ENCODE data around the gene BPIFA1. TPM values are rescaled to one million over a fixed set of nuclear protein-coding genes. Genes with fewer than 3 reads are reported as not detected.

Gene BPIFA1
- polyA plus RNA-seq, 4 donors = not detected

DNA sequence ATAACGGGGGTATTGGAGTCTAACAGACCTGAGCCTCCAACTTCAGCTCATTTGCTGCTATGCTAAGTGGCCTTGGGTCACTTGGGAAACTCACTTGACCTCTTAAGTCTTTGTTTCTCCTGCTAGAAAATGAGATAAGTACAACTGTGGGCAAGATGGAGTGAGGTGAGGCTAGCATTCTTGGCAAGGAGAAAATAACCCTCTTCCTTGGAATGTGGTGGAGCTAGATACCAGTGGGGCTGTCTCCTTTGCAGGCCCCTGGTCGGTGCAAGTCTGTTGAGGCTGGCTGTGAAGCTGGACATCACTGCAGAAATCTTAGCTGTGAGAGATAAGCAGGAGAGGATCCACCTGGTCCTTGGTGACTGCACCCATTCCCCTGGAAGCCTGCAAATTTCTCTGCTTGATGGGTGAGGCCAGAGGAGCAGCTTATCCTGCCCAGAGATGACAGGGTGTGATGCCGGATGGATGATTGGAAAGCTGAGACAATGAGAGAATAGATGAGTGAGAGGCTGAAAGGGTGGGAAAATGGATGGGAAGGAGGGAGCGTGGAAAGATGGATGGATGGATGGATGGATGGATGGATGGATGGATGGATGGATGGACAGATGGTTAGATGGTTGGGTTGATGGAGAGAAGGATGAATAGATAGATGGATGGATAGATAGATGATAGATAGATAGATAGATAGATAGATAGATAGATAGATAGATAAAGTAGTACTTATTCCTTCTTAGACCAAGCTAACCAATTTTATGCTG, 4.4 kb downstream of the BPIFA1 start:
- no peak for DNase-seq (ENCODE audit: low read depth in 4 of 4, low spot score in 2 of 4)

DNA sequence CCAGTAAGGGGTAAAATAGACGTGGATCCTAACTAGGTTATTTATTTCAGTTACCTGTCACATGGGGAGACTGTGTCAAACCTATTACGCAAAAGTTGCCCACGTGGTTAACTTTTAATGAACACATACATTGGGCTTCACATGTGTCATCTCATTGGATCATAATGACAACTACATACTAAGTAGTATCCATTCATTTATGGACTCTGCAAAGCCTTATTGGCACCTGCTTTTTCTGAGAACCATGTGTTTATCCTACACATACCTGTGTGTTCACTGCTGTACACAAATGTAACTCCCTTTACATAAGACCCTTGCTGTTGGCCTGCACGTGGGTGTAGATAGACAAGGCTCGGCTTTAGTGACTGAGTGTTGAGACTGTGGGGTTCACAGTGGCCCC, 5.1 kb downstream of the BPIFA1 start:
- DNase-seq (ENCODE audit: low read depth in 4 of 4, low spot score in 2 of 4) = no peak

DNA sequence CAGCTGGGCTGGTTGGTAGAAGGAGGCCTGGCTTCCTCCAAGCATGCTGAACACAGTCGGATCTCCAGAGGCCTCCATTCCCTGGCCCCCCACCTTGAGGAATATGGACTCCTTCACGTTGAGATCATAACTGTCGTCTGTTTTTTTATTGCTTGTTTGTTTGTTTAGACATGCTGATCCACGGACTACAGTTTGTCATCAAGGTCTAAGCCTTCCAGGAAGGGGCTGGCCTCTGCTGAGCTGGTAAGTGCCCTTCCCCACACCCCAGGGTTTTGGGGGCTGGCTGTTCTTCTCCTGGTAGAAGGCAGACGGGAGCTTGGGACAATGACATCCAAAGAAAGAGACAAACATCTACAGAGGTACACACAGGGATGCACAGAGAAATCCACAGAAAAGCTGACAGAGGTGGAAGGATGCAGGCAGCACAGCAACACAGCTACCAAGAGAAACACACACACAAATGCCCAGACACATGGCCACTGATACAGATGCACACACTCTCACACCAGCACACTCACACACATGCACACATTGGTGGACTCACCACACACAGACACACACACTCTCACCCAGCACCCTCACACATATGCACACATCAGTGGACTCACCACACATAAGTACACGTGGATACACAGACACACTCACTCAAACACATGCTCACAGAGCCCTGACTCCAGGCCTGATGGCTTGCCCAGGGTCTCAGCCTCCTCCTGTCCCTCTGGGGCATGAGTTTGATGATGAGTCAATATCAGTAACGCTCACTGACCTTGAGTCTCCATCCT, 6.7 kb downstream of the BPIFA1 start:
- DNase-seq (ENCODE audit: low read depth in 4 of 4, low spot score in 2 of 4) = no peak

DNA sequence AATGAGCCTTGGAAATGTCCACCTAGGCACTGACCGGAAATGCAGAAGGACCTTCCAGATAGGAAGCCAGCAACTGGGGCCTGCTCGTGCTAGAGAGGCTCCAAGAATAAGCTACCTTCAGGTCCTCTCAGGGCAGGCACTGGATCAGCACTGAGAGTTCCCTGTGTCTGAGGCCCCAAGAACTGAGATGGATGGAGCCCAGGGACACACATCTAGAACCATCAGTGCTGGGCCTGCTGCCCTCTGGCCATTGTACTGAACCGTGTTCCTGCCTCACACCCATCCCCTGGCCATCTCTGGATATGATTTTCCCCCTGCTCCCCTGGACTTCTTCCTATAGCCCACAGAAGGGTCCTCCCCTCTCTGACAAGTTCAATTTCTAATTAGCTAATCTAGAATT, 10.3 kb downstream of the BPIFA1 start:
- DNase-seq (ENCODE audit: low read depth in 4 of 4, low spot score in 2 of 4) = no peak

DNA sequence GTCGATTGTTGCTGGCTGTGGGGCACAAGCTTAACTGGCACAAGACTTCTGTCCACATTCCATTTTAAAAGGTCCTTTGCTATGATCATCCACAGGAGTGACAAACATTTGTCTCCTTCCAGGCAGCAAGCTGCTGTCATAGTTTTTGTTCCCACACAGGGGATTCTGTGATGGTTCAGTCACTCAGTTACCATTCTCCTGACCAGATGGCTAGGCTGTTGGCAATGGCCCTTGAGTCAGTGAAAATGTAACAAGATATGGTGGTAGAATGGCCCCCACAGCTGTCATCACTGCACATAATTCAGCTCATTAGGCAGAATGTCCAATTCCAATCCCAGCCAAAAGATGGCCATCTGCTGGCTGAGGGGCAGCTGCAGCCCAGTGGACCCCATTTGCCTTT, 13.7 kb downstream of the BPIFA1 start:
- DNase-seq (ENCODE audit: low read depth in 4 of 4, low spot score in 2 of 4) = no peak

DNA sequence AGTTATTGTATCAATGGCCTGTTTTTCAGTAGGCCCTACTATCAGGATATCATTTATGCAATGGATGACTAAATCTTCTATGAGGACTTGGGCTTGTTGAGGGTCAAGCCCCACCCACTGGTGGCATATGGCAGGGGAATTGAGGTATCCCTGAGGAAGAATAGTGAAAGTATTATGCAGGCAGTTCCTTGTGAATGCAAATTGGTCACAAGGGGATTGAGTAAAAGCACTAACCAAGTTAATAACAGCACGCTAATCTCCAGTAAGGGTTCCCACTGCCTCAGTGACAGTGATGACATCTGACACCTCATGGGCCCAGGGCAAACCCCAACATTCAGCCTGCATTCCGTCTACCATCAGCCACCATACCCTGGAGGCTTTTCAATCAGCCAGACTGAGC, 14.9 kb downstream of the BPIFA1 start:
- no peak for DNase-seq (ENCODE audit: low read depth in 4 of 4, low spot score in 2 of 4)

DNA sequence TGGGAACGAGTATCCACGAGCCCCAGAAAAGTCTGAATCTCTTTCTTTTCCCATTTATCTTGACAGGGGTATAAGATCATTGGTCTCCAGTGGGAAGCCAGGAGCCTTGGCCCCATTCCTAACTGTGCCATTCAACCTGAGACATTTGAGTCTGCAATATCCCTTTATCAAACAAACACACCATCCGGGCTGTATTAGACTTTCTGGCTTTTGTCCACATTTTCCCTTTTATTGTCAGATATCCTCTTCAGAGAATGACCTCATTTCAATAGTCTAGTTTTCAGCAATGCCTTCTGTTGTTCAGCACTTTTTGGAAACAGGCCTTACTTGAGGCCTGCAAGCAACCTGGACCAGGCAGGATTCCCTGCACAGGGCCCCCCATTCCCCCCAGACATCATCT, 15.7 kb downstream of the BPIFA1 start:
- no peak for DNase-seq (ENCODE audit: low read depth in 4 of 4, low spot score in 2 of 4)

DNA sequence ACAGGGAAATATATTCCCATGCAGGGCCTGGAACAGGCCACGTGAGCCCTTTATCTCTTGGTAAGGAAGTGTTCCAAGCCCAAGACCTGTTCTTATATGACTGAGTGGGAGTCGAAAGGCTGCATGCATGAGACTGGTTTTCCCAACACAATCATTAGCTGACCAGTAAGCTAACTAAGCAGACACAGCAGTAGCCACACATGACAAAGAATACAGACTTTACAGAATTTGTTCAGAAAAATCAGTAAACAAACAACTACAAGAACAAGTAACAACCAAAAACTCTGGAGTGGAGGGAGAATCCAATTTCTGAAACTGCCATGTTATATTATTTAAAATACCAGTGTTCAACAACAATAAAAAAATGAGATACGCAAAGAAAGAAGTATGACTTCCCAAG, 16.7 kb downstream of the BPIFA1 start:
- no peak for DNase-seq (ENCODE audit: low read depth in 4 of 4, low spot score in 2 of 4)

DNA sequence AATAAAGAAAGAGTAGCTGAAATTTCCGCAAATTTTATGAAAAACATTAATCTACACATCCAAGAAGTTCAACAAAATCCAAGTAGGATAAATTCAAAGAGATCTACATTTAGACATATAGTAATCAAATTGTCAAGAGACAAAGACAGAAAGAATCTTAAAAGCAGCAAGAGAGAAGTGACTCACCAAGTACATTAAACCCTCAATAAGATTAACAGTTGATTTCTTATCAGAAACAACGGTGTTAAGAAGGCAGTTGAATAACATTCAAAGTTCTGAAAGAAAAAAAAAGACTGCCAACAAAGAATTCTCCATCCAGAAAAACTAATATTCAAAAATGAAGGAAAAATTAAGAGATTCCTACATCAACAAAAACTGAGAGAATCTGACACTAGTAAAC, 19.2 kb downstream of the BPIFA1 start:
- no peak for DNase-seq (ENCODE audit: low read depth in 4 of 4, low spot score in 2 of 4)

DNA sequence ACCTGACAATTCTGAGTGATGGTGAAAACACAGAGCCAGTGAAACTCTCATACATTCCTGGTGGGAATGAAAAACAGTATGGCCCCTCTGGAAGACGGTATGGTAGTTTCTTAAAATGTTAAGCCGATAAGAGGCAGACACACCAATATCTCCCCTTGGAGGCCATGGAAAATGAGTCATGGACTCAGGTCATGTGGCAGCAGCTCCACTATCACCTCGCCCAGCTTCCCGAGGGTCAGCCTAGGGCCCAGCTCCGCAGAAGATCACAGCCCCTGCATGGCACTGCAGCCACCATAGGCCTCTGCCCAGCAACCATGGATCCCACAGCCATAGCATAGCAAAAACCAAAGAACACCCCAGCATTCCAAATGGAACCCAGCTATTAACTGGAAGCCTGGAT, 21.4 kb downstream of the BPIFA1 start:
- DNase-seq (ENCODE audit: low read depth in 4 of 4, low spot score in 2 of 4) = no peak

DNA sequence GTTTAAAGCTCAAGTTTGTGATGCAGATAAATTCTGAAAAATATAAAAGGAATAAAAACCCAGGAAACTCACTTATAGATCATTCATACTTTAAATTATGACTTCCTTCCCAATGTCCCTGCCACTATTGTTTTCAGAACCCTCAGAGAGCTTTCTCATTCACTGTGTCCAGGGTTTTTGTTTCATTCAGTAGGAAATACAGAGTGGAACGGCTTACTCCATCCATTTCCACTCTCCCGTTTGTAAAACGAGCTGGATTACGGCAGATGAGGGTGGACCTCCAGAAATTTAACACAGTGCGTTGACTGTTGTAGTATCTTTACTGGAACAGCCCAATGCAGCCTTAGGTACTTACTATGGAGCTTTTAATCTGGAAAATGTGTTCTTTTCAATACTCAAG, 23.6 kb downstream of the BPIFA1 start:
- DNase-seq (ENCODE audit: low read depth in 4 of 4, low spot score in 2 of 4) = no peak

DNA sequence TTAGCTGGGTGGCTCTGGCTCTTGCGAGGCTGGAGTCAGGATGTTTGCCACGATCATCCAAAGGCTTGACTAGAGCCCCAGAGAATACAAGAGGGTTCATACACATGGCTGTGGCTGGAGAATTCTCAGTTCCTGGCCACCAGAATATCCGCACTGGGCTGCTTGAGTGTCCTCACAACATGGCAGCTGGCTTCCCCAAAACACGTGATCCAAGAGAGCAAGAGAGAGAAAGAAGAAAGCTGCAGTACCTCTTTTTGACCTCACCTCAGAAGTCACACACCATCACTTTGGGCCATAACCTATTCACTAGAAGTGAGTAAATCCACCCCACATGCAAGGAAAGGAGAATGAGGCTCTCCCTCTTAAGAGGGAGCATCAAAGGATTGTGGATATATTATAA, 25.7 kb downstream of the BPIFA1 start:
- DNase-seq (ENCODE audit: low read depth in 4 of 4, low spot score in 2 of 4) = no peak

DNA sequence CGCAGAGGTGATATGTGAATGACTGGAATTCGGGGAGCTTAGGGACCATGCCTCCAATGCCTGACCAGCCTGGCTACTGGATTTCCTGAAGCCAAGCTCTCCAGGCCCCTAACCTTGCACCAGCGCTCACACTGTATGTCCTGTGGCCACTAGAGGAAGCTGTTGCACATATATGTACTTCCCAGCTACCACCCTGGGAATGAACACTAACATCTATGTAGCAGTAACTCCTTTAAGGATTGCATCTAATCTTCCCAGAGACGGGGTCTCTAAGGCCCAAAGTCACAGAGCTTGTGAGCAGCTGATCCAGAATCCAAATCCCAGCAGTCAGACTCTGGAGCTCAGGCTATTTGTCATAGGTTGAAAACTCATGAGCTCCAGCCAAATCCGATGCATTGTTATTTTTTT, 26.9 kb downstream of the BPIFA1 start:
- DNase-seq (ENCODE audit: low read depth in 4 of 4, low spot score in 2 of 4) = peak in 2 of 4 donors; percentile 21 to 36

DNA sequence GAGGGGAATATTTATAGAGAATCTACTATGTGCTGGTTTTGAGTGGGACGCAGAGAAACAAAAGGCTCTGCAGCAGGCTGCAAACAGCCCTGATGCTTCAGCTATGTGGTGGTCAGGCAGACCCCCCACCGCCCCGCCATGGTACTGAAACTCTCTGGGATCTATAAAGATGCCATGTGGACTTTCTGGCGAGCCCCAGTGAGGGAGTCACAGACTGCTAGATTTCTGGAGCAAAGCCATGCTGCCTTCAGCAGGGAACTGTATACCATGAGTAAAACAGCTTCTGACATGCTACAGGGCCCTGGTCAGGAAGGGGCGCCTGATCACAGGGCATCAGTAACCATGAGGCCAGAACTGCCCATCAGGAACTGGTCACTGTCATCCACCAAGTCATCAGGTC, 28.0 kb downstream of the BPIFA1 start:
- no peak for DNase-seq (ENCODE audit: low read depth in 4 of 4, low spot score in 2 of 4)

DNA sequence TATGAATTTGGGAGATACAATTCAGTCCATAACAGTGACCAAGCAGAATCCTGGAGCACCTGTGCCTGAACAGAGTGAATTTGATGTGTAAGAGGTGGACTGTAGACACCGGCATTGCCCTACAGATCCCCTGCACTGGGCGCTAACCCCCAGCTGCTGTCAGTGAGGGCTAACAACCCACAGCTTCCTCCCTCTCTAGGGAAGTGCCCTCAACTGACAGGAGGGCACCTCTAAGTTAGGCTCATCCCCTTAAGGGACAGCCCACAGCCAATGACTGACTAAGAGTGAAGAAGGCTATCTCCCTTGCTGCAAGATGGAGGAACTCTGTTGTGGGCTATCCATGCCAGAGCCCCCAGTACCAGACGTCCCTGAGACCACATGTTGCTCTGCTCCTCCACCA, 31.9 kb downstream of the BPIFA1 start:
- no peak for DNase-seq (ENCODE audit: low read depth in 4 of 4, low spot score in 2 of 4)

DNA sequence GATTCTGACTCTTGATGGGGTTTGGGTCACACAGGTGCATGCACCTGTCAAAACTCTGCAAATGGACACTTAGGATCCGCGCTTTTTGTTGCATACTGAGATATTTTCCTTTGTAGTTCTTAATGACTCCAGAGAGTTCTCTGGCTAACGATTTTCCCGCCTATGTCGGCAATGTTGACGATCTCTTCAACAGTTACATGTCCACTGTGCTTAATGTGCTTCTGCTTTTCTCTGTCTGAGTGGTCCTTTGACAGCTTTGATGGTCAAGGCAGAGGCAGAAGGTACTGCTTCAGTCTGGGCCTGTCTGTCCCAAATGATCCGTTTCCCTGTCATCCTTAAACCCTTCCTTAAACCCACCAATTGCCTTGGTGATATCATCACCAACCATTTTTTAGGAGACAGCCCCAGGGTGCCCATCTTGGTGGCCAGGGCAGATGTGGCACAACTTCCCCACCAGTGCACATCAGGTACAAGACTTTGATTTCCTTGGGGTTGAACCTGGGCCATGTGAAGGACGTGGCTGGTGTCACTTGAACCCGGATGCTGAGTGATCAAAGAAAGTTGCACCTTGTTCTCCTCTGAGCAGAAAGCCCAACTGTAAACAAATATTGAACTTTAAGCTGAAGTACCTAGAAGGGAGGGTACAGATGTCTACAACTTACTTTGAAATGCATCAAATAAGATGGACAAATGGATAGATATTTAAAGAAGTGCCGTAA, 36.5 kb downstream of the BPIFA1 start:
- DNase-seq (ENCODE audit: low read depth in 4 of 4, low spot score in 2 of 4) = no peak

DNA sequence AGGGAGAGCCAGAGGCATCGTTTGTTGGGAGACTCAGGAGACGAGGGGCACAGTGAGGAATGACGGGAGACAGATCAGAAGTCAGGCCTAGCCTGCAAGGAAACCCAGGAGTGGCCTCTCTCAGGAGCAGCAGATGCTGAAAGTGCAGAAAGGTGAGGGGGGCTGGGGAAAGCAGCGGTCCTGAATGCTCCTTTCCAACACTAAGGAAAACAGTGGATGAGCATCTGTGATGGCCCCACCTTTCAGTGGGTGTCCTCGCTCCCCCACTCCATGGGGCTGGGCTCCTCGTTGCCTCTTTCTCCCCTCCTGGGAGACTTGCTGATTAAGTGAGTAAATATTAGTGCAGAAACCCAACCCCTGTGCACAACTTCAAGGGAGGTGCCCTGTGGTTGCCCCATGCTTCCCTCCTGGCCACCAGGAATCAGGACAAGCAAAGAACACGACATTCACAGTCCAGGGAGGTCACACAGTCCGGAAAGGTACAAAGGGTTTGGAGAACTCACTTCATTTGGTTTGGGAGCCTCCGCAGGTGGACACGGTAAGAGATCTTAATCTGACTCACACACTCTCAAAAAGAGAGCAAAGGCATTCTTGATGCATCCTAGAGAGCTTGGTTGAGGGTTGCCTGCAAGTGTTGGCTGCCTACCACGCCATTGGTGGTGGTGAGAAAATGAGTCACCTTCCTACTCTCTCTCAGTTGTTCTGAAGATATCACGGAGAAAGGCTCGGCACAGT, 37.5 kb downstream of the BPIFA1 start:
- DNase-seq (ENCODE audit: low read depth in 4 of 4, low spot score in 2 of 4) = no peak

DNA sequence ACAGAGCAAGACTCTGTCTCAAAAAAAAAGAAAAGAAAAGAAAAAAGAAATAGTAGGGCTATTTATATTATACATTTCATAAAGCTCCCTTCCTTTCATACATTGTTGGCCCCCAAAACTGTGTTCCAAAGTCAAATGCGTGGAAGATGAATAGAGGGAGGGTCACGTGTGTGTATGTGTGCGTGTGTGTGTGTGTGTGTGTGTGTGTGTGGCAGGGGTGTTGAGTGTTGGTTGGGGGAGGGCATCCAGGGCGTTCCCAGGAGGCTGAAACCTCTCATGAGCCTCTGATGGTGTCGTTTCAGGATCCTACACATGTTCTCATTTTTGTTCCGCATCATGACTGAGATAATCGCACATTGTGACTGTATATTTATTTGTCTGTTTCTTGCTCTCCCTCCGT, 39.4 kb downstream of the BPIFA1 start:
- no peak for DNase-seq (ENCODE audit: low read depth in 4 of 4, low spot score in 2 of 4)

DNA sequence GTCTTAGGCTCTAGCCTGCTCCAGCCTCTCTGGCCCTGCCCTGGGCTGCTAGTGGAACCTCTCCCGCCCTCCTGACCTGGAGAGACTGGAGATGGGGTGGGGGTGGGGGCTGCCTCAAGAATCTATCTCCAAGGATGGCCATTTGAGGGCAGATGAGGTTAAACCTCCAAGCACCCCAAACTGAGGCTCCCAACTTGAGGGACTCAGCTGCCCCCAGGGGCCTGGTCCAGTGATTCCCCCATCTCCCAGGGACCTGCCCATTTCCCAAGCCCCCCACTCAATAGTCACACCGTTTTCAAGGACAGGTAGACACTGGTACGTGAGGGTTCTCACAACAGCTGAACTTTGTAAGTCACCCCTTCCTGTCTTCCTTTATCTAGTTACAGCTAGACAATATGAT, 40.1 kb downstream of the BPIFA1 start:
- no peak for DNase-seq (ENCODE audit: low read depth in 4 of 4, low spot score in 2 of 4)

DNA sequence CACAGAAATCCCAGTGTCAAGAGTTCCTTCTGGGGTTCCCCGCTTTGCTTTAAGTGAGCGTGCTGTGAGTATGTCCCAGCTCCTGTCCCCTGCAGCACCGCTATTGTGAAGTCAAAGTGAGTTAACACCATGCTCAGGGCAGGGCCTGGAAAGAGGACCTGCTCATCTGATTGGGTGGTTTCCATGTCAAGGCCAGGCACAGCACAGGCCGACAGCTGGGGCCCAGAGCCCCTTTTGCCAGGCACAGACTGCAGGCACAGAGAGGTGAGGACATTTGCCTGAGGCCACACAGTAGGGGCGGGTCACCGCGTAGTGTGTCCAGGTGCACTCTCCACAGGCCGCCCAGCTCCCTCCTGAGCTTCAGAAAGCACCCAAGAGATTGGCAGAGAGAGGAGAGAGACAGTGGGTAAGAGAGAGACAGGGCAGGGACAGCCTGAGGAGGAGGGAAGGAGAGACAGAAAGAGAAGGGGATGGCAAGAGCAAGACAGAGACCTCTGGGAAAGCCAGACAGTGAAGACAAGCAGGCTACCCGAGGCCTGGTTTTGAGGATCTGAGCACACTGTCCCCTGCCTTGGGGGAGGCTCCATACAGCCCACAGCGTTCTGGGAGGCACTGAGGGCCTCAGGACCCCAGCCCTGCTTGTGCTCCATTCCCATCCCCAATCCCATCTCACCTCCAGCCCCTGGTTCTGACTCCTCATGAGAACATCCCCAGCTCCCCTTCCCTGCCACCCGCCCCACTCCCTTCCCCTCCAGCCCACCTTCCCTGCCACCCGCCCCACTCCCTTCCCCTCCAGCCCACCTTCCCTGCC, 40.7 kb downstream of the BPIFA1 start:
- no peak for DNase-seq (ENCODE audit: low read depth in 4 of 4, low spot score in 2 of 4)

Data from left renal cortex interstitium (tissue), 4 donors.